22Rv1 (cell line): ENCODE results near the gene OPRL1.
"Not testable (repeated sequence)": the region's sequence is repeated elsewhere in the genome, so short reads cannot be mapped to it uniquely, and the experiment has no call there.

Source experiments
- H3K27ac ChIP-seq: fragments of 450-650 bp; 2 replicates; pipeline ENCODE4 v1.5.1; 2017
- ZFX ChIP-seq: fragments of 450-650 bp; IDR thresholded peaks from 2 replicates; pipeline ENCODE4 v1.6.1; 2017; ENCODE audit warnings: antibody characterized with exemption, borderline replicate concordance
- TF ChIP-seq, protein P1 (sequence below): fragments of 450-650 bp; IDR thresholded peaks from 2 replicates; pipeline ENCODE4 v1.5.1; 2017; ENCODE audit warnings: mild to moderate bottlenecking

OPRL1 gene

GRCh38 chr20:64129146-64129782, 49.4 kb downstream of the OPRL1 start:
- no peak for TF ChIP-seq ZFX
- TF ChIP-seq, protein P1, sequence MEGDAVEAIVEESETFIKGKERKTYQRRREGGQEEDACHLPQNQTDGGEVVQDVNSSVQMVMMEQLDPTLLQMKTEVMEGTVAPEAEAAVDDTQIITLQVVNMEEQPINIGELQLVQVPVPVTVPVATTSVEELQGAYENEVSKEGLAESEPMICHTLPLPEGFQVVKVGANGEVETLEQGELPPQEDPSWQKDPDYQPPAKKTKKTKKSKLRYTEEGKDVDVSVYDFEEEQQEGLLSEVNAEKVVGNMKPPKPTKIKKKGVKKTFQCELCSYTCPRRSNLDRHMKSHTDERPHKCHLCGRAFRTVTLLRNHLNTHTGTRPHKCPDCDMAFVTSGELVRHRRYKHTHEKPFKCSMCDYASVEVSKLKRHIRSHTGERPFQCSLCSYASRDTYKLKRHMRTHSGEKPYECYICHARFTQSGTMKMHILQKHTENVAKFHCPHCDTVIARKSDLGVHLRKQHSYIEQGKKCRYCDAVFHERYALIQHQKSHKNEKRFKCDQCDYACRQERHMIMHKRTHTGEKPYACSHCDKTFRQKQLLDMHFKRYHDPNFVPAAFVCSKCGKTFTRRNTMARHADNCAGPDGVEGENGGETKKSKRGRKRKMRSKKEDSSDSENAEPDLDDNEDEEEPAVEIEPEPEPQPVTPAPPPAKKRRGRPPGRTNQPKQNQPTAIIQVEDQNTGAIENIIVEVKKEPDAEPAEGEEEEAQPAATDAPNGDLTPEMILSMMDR = no peak
- H3K27ac ChIP-seq = no peak overlapping the region

- no peak overlapping the region for H3K27ac ChIP-seq
- TF ChIP-seq, protein P1 = no peak
- no peak for TF ChIP-seq ZFX
Measured at GRCh38 chr20:64130271-64130670, 50.4 kb downstream of the OPRL1 start.

GRCh38 chr20:64130876-64131275, 51.0 kb downstream of the OPRL1 start:
- TF ChIP-seq, protein P1 = no peak
- no peak for TF ChIP-seq ZFX

DNA sequence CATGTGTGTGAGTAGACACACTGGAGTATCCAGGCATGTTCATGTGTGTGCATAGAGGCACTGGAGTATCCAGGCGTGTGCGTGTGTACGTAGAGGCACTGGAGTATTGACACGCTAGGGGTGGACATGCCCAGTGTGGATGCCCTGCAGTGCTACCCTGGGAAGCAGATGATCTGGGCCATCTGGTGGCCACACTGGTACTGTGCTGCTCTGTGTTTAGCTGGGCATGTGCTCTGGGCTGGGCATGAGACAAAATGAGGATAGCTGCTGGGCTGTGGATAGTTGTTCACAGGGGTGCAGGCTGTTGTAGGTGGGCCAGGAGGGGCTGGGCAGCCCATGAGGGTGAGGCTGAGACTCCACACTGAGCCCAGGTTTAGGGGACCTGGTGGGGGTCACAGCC, 51.5 kb downstream of the OPRL1 start:
- no peak overlapping the region for H3K27ac ChIP-seq
- TF ChIP-seq, protein P1 = no peak; the same call in 1 of the 2 replicates
- no peak for TF ChIP-seq ZFX

More at GRCh38 chr20:64130876-64131275, 51.0 kb downstream of the OPRL1 start:
- no peak overlapping the region for H3K27ac ChIP-seq

DNA sequence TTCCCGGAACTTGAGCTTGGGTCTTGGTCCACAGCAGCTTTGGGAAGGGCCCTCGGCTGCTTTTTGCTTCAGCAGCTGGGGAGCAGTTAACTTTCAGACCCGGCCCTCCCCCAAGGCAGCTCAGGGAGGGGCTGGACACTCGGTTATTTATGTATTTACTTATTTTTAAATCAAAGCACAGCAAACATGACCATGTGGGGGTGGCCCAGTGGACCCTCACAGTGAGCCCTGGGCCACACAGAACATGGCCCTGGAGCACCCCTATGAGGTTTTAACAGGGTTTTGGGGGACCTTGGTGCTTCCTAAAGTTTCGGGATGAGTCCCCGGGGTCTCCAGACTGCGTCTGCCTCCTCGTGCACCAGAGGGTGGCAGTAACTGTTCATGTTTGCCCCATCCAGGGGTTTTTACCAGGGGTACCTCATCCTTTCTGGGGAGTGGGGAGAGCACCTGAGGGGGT, 54.1 kb downstream of the OPRL1 start:
- TF ChIP-seq ZFX = no peak
- TF ChIP-seq, protein P1 = no peak
- H3K27ac ChIP-seq = no peak overlapping the region

DNA sequence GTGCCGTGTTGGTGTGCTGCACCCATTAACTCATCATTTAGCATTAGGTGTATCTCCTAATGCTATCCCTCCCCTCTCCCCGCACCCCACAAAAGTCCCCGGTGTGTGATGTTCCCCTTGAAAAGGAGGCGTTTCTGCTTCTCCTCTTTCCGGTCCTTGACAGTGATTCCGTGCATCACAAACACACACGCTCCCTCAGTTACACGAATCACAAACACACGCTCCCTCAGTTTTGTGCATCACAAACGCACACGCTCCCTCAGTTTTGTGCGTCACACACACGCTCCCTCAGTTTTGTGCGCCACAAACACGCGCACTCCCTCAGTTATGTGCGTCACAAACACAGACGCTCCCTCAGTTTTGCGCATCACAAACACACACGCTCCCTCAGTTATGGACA, 54.9 kb downstream of the OPRL1 start:
- H3K27ac ChIP-seq = not testable (repeated sequence)

- TF ChIP-seq, protein P1 = no peak
- no peak for TF ChIP-seq ZFX
- no peak overlapping the region for H3K27ac ChIP-seq
Measured at GRCh38 chr20:64136004-64136710, 56.3 kb downstream of the OPRL1 start.
